GM19351 (cell line): ENCODE data around the gene PCBD1.
A peak's percentile ranks its signal among the peaks of the same experiment; 100 is the strongest.

Source experiments
- ATAC-seq: cut with Tn5 transposase; IDR thresholded peaks from one replicate; pipeline ENCODE4 v1.9.1; 2021; ENCODE audit warnings: mild to moderate bottlenecking, moderate library complexity; ENCODE audit not compliant: unreplicated experiment

Gene PCBD1

GRCh38 chr10:70905071-70906021, 17.0 kb upstream of the PCBD1 start:
- ATAC-seq, result no peak

- ATAC-seq, result no peak
Observed at GRCh38 chr10:70903262-70903921, 15.0 kb upstream of the PCBD1 start.

GRCh38 chr10:70902661-70903261, 14.4 kb upstream of the PCBD1 start:
- no peak for ATAC-seq

- ATAC-seq, result no peak
Observed at GRCh38 chr10:70901276-70901878, 13.0 kb upstream of the PCBD1 start.

GRCh38 chr10:70899096-70899495, 10.7 kb upstream of the PCBD1 start:
- ATAC-seq, result no peak

- no peak for ATAC-seq
Observed at GRCh38 chr10:70898687-70899086, 10.3 kb upstream of the PCBD1 start.

- ATAC-seq, result no peak
Observed at GRCh38 chr10:70896551-70896950, 8.2 kb upstream of the PCBD1 start.

- no peak for ATAC-seq
Observed at GRCh38 chr10:70894416-70894815, 6.1 kb upstream of the PCBD1 start.

GRCh38 chr10:70893227-70894006, 5.1 kb upstream of the PCBD1 start:
- ATAC-seq, result no peak

- ATAC-seq, result no peak
Observed at GRCh38 chr10:70892631-70893030, 4.3 kb upstream of the PCBD1 start.

- ATAC-seq, result no peak
Observed at GRCh38 chr10:70891627-70892026, 3.3 kb upstream of the PCBD1 start.

GRCh38 chr10:70890917-70891431, 2.6 kb upstream of the PCBD1 start:
- no peak for ATAC-seq

GRCh38 chr10:70889291-70889690, 926 bp upstream of the PCBD1 start:
- no peak for ATAC-seq

GRCh38 chr10:70886921-70887665, 1.3 kb downstream of the PCBD1 start:
- no peak for ATAC-seq

- no peak for ATAC-seq
Observed at GRCh38 chr10:70885931-70886903, 2.1 kb downstream of the PCBD1 start.

- ATAC-seq, result no peak
Observed at GRCh38 chr10:70885481-70885880, 2.9 kb downstream of the PCBD1 start.

- no peak for ATAC-seq
Observed at GRCh38 chr10:70884741-70885140, 3.6 kb downstream of the PCBD1 start.

GRCh38 chr10:70880077-70880534, 8.3 kb downstream of the PCBD1 start:
- ATAC-seq, result peak; percentile 63
